Transverse colon (tissue), 4 donors: ENCODE results near the gene MAP2K5.

Source experiments
- CTCF ChIP-seq, 5 experiments: fragments of 200-600 bp in 3 of 5; fragments of 450-650 bp in 2 of 5; sonication (generic) in 3 of 5; IDR thresholded peaks; 1 replicate in 2 of 5; 2 replicates in 3 of 5; pipeline ENCODE4 v1.5.1; 2016 to 2017; ENCODE audit warnings: antibody characterized with exemption in 5 of 5, inconsistent platforms in 3 of 5, mild to moderate bottlenecking in 2 of 5, moderate library complexity in 1 of 5
- POLR2AphosphoS5 ChIP-seq, 3 donors: sonication (generic); formaldehyde crosslinking; IDR thresholded peaks; one replicate each; pipeline ENCODE4 v1.6.1; 2016; ENCODE audit warnings: antibody characterized with exemption in 3 of 3

GRCh38 chr15:67564968-67565345 is 22.5 kb downstream of the MAP2K5 start:
- TF ChIP-seq CTCF (IDR thresholded peaks at IDR 0.05) (no peak), POLR2AphosphoS5 (IDR thresholded peaks at IDR 0.05) (no peak)
